Measurements from ENCODE around the gene C4B.
"Not testable (repeated sequence)": the region's sequence is repeated elsewhere in the genome, so short reads cannot be mapped to it uniquely, and the experiment has no call there.

The C4B gene

GRCh38 chr6:32014547-32014946, at the start of gene C4B:
TSS of gene C4B (plus strand) at chr6:32014795. CDS start at chr6:32014846, 51 bp downstream.
- not testable (repeated sequence) for DNase-seq

- DNase-seq, result no peak
Measured at GRCh38 chr6:31965700-31966099, 48.9 kb upstream of the C4B start.

GRCh38 chr6:31966506-31966905, 48.1 kb upstream of the C4B start:
- DNase-seq, result no peak

GRCh38 chr6:31966997-31967925, 47.3 kb upstream of the C4B start:
- no peak for DNase-seq

- DNase-seq, result no peak
Measured at GRCh38 chr6:31967926-31968320, 46.7 kb upstream of the C4B start.

GRCh38 chr6:31968326-31968725, 46.3 kb upstream of the C4B start:
- no peak for DNase-seq

- no peak for DNase-seq
Measured at GRCh38 chr6:31968791-31969711, 45.5 kb upstream of the C4B start.

GRCh38 chr6:31969712-31970603, 44.6 kb upstream of the C4B start:
- no peak for DNase-seq

GRCh38 chr6:31970604-31971271, 43.9 kb upstream of the C4B start:
- DNase-seq, result peak; percentile 37 to 72

- DNase-seq, result peak in 1 of 2 experiments; percentile 37
Measured at GRCh38 chr6:31971279-31971992, 43.2 kb upstream of the C4B start.

- peak; percentile 97 to 98 for DNase-seq
Measured at GRCh38 chr6:31971993-31972708, 42.4 kb upstream of the C4B start, which contains the start of gene DXO. TSS of gene DXO (minus strand) at chr6:31972138. CDS start at chr6:31971675, 463 bp downstream.

GRCh38 chr6:31972709-31973350, 41.8 kb upstream of the C4B start:
- no peak for DNase-seq

- not testable (repeated sequence) for DNase-seq
Measured at GRCh38 chr6:31976065-31976464, 38.5 kb upstream of the C4B start.

GRCh38 chr6:31977816-31978431, 36.7 kb upstream of the C4B start:
- DNase-seq, result no peak

GRCh38 chr6:31978831-31979230, 35.8 kb upstream of the C4B start:
- no peak for DNase-seq

- no peak for DNase-seq
Measured at GRCh38 chr6:31979238-31979898, 35.2 kb upstream of the C4B start.

GRCh38 chr6:31980195-31980876, 34.3 kb upstream of the C4B start:
- not testable (repeated sequence) for DNase-seq

GRCh38 chr6:31980998-31981397, 33.6 kb upstream of the C4B start:
- not testable (repeated sequence) for DNase-seq

All from NCI-H2081 (cell line).